GM21447 (cell line): ENCODE data around the gene ZNF862.

Source experiments
- ATAC-seq: cut with Tn5 transposase; IDR thresholded peaks from one replicate; pipeline ENCODE4 v1.9.1; 2021; ENCODE audit not compliant: unreplicated experiment

ZNF862 gene

DNA sequence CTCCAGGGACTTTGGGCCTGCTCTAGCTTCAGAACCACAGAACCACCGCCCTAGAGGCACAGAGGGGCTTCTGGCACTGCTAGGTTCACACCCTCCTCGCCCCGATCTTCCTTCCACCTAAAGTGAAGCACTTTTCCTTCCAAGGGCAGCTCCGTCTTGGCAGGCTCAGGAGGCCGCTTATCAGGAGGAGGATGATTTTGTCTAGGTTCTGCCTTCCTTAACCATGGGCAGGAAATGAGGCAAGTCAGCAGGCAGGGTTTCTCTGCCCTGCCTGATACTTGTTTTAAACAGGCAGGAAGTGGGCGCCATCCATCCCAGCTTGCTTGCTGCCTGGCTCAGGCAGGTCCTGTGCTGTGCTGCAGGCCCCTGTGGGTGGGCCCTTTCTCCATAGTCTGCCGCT lies 27.3 kb downstream of the ZNF862 start:
- ATAC-seq: peak; percentile 54

DNA sequence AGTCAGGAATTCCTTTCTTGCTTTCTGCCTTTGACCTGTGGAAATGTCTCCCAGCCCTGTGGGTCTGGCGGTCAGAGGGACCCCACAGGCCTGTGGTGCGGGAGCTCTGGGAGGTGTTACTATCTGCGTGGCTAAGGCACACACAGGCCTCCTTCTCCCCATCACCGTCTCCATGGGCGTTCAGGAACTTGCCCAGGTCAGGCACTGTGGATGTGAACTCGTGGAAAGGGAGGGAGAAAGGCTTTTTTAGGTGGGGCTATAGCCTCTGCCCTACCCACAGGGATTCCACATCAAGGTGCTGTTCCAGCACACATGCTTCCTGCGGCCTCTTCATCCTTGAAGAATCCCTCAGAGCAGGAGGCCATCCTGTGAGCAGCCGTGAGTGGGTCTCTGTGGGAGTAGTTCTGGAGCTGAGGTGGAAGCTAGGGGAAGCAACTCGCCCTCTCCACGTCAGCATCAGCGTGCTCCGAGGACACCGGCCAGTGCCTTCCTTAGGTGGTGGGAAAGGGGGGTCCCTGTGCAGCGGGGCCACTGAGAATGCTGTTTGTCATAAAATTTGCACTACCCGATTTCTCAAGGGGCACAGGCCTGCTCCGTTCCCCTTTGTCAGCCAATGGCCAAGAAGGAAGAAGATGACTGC lies 28.1 kb downstream of the ZNF862 start:
- no peak for ATAC-seq

- no peak for ATAC-seq
These were observed 28.7 kb downstream of the ZNF862 start for GRCh38 chr7:149866779-149867447.

DNA sequence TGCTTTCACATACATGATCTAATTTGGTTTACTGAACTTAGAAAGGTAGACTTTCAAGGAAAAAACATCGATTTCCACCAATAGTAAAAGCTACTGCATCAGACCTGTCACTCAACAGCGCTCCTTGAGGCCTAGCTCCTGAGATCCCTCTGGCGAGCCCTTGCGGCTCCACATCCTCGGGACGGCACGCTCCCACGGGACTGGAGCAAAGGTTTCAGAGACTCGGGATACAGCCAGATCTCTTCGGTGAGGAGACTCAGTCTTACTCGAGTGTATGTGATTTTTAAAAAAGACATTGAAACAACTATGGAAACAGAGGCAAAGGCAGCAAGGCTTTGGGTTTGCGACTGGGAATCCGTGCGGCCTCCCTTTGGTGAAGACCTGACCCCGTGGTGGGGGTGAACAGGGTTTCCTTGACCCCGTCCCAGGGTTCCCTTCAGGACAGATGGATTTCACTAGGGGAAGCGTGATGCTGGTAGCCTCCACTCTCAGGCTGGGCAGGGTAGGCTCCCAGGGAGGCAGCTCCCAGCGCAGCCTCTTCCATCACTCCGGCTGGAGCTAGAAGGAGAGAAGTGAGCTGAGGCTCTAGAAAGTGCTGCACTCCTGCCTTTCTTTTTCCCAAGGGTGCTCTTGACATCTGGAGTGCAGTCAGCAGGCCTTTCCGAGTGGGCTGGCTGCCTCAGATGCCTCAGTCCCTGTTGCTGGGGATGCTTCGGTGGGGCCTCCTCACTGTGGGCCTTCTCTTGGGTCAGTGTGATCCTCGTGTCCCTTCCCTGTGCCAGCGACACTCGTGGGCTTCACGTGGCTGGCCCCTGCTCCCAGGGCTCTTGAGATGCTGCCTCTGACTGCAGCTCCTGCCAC lies 29.8 kb downstream of the ZNF862 start:
- no peak for ATAC-seq

GRCh38 chr7:149868623-149869290 lies 30.6 kb downstream of the ZNF862 start:
- no peak for ATAC-seq

GRCh38 chr7:149869291-149869650 lies 31.1 kb downstream of the ZNF862 start:
- ATAC-seq: no peak

DNA sequence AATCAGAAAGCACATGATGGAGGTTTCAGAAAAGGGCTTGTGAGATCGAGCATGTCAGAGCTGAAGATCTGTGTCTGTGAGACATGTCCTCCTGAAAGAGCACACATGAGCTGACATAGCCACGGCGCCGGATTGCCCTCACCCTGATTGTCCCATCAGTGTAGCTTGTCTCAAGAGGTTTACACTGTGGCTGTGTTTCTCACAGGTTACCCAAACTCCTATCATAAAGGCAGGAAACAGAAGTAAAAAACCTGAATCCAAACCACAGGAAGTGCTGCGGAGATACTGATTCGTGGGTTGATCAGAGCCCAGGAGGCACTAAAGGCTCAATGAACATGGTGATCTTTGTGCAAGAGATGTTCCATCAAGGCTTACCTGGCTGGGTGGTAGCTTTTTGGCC lies 31.7 kb downstream of the ZNF862 start:
- ATAC-seq: no peak

DNA sequence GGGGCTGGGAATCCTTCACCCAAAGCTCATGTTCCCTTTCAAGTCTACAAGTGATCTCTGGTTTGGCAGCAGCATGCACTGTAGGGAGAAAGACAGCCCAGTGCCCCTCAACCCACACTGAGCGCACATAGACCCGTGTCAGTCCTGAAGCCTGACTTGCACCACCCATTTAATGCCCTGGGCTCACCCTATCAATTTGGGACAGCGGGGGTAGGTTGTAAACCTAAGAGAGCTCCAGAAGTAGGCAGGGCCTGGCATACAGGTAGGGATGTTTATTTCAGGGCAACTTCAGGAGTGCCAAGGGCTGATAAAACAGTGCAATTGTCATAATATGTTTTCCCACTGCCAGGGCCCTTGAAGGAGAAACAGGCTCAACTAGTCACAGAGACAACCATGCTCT lies 32.1 kb downstream of the ZNF862 start:
- no peak for ATAC-seq

DNA sequence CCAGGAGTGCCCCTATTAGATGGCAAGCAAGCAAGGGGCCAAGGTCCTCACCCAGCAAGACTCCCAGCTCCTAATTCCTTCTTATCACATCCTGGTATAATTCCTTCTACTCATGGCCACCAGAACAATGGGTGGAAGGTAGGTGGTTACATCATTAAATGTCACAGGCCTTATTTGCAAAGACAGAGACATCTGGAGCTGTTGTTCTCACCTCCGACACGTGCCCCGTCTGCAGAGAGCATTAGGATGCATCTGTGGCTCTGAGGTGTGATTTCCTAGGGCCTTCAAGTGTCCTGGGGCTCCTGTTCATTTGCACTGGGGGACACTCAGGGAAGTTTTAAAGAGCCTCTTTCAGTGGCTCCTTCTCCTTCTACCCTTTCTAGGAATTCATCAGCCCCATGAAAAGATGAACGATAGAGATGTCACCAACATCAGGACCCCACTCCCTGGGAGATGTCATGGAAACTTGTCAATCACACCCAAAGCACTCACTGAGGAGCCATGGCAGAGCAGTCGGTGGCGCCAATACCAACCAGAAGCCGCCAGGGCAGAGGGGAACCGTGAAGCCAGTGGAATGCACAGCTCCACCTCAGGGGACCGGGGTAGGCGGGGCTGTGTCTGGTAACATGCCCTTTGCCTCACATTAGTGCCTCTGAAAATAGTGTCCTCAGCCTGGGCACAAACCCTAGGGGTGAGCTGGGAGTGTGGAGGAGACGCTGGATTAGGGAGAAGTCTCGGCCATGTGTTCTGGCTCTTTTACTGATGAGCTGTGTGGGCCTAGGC lies 32.7 kb downstream of the ZNF862 start:
- ATAC-seq: no peak

DNA sequence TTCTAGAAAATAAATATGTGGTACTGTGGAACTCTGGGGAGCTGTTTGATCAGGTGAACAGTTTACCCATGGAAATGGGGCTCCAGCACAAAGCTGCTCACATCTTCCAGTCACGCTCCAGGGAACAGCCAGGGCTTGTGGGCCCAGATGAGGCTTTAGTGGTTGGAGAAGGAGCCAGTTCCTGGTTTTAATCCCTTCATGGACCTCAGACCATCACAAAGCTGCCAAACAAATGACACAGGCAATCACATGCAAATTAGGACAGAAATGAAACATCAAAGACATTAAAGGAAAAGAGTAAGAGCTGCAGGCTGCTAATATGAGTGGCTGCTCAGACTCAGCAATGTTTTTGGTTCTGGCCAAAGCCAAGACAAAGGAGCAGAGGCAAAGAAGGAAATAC lies 33.4 kb downstream of the ZNF862 start:
- ATAC-seq: no peak

- ATAC-seq: peak; percentile 31
These were observed 34.4 kb downstream of the ZNF862 start for GRCh38 chr7:149872419-149873073.

- peak; percentile 79 for ATAC-seq
These were observed 35.1 kb downstream of the ZNF862 start, which contains the start of gene ATP6V0E2 for GRCh38 chr7:149873074-149873969. Gene ATP6V0E2 (plus strand): TSS chr7:149873969. CDS start chr7:149874066, 97 bp downstream.

GRCh38 chr7:149873970-149874643 lies 35.9 kb downstream of the ZNF862 start:
- peak; percentile 17 for ATAC-seq

- ATAC-seq: no peak
These were observed 36.5 kb downstream of the ZNF862 start for GRCh38 chr7:149874644-149875028.

DNA sequence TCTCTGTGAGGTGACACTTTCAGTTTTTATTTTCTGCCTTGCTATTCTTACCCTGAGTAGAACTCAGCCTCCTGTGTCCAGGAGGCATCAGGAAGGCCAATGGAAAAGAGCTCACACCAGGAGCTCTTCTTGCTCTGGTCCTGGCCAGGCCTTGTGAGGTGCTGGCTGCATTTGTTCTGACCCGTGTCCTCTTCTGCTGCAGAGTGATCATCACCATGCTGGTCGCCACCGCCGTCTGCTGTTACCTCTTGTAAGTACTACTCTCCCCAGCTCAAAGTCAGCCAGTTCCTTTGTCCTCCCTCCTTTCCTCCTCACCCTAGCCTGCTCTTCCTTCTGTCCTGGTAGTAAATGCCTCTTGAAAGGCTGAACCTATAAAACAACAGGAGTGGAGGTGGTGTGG lies 37.2 kb downstream of the ZNF862 start:
- no peak for ATAC-seq

GRCh38 chr7:149877890-149878522 lies 39.8 kb downstream of the ZNF862 start:
- no peak for ATAC-seq

GRCh38 chr7:149878523-149878921 lies 40.3 kb downstream of the ZNF862 start:
- no peak for ATAC-seq

- ATAC-seq: no peak
These were observed 41.1 kb downstream of the ZNF862 start for GRCh38 chr7:149879271-149879743.
